KOPT-K1 (cell line): ENCODE measurements around the gene DENND1B.
"Not testable (repeated sequence)": the region's sequence is repeated elsewhere in the genome, so short reads cannot be mapped to it uniquely, and the experiment has no call there.

ENCODE experiments used
- H3K27ac ChIP-seq: fragments of 200-600 bp; sonication (generic); 2 replicates; pipeline ENCODE4 v1.5.1; 2016; ENCODE audit warnings: antibody characterized with exemption, mild to moderate bottlenecking, low read depth, low read length; ENCODE audit not compliant: poor library complexity, severe bottlenecking
- H3K36me3 ChIP-seq: fragments of 200-600 bp; sonication (generic); 2 replicates; pipeline ENCODE4 v1.5.1; 2017; ENCODE audit warnings: antibody characterized with exemption, mild to moderate bottlenecking, low read length, moderate library complexity; ENCODE audit not compliant: insufficient read depth
- H3K9me3 ChIP-seq: fragments of 200-600 bp; sonication (generic); 2 replicates; pipeline ENCODE4 v1.5.1; 2017; ENCODE audit warnings: antibody characterized with exemption, low read length, mild to moderate bottlenecking; ENCODE audit not compliant: insufficient read depth, poor library complexity, severe bottlenecking

Gene DENND1B

DNA sequence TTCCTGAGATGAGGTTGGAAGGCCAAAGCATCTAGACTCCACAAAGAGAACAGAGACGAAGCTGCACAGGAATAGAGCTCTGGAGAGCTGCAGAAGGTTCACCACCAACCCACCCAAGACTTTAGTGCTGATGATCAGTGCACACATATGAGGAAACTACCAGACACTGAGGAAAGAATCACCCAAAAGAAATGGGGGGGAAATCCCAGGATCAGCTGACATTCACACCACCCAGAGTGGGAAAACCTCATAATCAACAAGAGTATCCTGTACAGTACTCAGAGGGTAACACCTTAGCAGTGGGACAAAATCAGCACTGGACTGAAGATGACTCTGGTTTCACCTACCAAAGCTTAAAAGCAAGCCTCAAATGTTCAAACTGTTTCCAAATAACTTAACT lies 36.4 kb downstream of the DENND1B start:
- peaks cover 13% of the 10 kb centered on the region for H3K36me3 ChIP-seq
- peaks cover 12% of the 10 kb centered on the region for H3K9me3 ChIP-seq
- no peak overlapping the region for H3K27ac ChIP-seq

DNA sequence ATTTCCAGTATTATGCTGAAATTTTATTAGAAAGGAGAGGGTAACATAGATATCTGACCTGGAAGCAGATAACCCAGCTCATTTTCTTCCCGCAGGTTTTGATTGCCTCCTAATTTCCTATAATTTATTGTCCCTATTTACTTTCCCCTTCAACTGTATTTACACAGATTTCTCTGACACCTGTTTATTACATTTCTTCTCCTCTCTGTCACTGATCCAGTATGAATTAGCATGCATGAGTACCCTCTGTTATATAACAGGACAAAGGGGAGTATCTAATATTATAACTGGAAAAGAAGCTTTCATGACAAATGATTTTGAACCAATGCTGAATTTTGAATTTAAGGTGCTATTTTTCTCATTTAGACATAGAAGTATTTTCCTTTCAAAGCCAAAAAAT lies 37.4 kb downstream of the DENND1B start:
- H3K36me3 ChIP-seq, result peaks cover 17% of the 10 kb centered on the region
- H3K9me3 ChIP-seq, result peaks cover 12% of the 10 kb centered on the region
- no peak overlapping the region for H3K27ac ChIP-seq

DNA sequence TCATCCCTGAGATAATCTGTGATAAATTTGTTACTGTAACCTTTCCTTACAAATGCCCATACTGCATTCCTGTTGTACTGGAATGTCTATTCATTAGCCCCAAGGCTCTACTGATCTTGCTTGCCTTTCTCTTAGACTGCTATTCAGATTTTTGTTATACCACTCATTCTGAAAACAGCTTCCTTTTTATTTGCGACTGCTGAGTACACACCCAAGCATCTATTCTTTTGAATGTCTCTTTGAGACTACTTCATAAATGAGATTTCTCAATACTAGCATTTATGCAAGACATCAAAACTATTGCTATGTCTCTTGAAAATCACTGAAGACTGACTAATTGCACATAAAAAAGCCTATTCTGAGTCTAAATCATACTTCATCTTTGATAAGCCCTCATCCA lies 38.6 kb downstream of the DENND1B start:
- Histone ChIP-seq H3K36me3 (peaks cover 27% of the 10 kb centered on the region), H3K9me3 (peaks cover 12% of the 10 kb centered on the region), H3K27ac (no peak overlapping the region)

DNA sequence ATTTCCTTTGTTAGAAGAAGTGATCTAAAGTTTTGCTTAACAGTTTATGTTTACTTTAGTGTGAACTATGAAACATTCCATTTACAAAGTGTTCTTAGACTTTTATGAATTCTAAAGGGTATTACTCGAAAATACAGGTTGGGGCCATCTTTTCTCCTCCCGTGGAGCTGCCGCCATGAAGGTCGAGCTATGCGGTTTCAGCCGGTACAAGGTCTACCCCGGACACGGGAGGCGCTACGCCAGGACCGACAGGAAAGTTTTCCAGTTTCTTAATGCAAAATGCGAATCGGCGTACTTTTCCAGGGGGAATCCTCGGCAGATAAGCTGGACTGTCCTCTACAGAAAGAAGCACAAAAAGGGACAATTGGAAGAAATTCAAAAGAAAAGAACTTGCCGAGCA lies 39.8 kb downstream of the DENND1B start:
- Histone ChIP-seq H3K27ac (no peak overlapping the region), H3K9me3 (peaks cover 12% of the 10 kb centered on the region), H3K36me3 (peaks cover 27% of the 10 kb centered on the region)

DNA sequence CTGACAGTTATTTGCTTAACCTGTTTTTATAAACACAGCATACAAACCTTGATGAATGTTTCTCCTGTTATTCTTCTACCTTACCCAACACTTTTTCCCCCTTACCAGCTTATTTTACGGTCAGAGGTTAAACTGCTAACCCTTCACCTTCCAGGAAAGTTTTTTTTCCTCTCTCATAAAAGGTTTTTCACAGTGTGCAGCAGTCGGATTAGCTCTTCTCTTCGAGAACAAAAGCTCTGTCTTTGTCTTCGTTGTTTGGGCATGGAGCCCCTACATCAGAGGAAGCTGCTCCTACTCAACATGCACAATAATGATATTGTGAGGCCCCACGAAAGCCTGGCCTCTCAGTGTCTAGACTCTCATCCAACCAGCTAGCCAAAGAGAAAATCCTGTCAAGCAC lies 42.0 kb downstream of the DENND1B start:
- peaks cover 27% of the 10 kb centered on the region for H3K36me3 ChIP-seq
- no peak overlapping the region for H3K27ac ChIP-seq
- peaks cover 15% of the 10 kb centered on the region for H3K9me3 ChIP-seq

DNA sequence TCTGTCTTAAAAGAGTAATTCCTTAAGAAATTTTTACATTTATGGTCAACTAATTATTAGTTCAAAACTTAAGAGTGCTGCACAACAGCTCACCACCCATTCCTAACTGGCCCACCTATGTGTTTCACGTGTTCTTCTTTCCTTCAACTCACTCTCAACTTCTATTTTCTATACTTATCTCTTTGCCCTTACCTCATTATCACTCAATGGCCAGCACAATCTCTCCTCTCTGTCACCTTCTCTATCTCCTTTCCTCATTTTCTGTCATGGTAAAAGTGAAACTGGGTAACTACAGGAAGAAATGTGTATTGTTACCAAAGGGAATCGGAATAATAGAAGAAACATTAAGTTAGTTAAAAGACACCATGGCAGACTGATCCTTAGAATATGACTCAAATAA lies 43.1 kb downstream of the DENND1B start:
- Histone ChIP-seq H3K36me3 (peaks cover 27% of the 10 kb centered on the region), H3K27ac (no peak overlapping the region), H3K9me3 (peaks cover 24% of the 10 kb centered on the region)

DNA sequence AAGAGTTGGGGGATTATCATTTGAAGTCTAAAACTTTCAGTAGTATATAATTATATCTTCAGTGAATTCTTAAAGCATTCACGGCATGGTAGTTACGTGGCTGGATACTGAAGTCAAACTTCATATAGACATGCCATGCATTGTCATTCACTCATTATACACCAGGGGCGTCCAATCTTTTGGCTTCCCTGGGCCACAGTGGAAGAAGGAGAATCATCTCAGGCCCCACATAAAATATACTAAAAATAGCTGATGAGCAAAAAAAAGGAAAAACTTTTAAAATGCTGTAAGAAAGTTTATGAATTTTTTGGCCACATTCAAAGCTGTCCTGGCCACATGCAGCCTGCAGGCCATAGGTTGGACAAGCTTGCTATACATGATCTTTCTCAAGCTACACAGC lies 43.8 kb downstream of the DENND1B start:
- Histone ChIP-seq H3K36me3 (peaks cover 28% of the 10 kb centered on the region), H3K9me3 (peaks cover 31% of the 10 kb centered on the region), H3K27ac (no peak overlapping the region)

DNA sequence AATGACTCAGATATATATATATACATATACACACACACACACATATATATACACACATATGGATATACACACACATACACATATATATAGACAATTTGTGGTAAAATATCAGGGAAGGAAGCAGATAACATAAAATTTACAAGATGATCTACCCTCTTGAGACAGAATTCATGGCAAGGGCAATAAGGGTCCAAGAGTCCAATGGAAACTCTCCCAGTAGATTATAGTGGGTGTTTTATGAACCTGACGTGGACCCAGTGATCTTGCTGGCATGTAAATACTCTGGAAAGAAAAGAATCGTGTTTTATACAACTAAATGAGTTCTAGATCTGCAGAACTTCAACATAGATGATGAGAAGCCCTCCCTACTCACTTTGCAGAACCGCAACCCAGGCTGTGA lies 49.3 kb downstream of the DENND1B start:
- H3K9me3 ChIP-seq, result peaks cover 46% of the 10 kb centered on the region
- no peak overlapping the region for H3K27ac ChIP-seq
- peaks cover 22% of the 10 kb centered on the region for H3K36me3 ChIP-seq

DNA sequence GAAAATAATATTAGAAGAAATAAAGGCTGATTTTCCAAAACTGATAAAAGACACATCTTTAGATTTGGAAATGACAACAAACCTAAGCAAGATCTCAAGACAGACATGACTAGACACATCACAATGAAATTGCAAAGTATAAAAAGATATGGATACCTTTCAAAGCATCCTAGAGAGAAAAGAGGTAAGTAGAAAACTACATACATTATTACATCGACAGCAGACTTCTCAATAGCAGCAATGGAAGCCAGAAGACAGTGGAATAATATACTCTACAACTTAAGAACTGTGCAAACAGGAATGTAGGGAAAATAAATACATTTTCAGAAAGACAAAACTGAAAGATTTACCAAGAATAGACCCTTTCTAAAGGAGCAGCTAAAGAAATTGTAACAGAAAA lies 50.2 kb downstream of the DENND1B start:
- Histone ChIP-seq H3K36me3 (peaks cover 22% of the 10 kb centered on the region), H3K27ac (no peak overlapping the region), H3K9me3 (peaks cover 46% of the 10 kb centered on the region)

DNA sequence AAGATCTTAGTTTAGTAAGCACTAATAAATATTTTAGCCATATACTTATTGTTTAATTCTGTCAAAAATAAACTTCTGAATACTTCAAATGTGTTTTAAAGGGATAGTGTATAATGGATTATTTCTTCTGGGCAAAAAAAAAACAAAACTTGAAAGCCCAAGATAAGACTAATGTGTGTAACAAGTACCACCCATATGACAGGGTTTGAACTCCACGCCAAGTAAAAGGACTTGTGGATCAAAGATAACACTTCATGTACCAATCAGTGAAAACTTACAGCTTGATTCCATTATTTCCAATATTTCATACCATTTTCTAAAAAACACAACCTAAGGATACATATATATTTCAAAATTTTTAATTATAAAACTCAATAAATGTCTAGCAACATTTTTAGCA lies 59.5 kb downstream of the DENND1B start:
- H3K27ac ChIP-seq, result no peak overlapping the region
- no peaks in the 10 kb centered on the region for H3K9me3 ChIP-seq
- H3K36me3 ChIP-seq, result no peaks in the 10 kb centered on the region

DNA sequence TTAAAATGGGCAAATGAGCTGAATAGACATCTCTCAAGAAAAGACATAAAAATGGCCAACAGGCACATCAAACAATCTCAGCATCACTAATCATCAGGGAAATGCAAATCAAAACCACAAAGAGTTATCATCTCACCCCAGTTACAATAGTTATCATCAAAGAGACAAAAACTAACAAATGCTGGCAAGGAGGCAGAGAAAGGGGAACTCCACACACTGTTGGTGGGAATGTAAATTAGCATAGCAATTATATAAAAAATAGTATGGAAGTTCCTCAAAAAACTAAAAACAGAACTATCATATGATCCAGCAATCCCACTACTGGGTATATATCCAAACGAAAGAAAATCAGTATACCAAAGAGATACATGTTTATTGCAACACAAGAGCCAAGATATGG lies 68.7 kb downstream of the DENND1B start:
- Histone ChIP-seq H3K27ac (no peak overlapping the region), H3K36me3 (no peaks in the 10 kb centered on the region), H3K9me3 (peaks cover under 1% of the 10 kb centered on the region)

DNA sequence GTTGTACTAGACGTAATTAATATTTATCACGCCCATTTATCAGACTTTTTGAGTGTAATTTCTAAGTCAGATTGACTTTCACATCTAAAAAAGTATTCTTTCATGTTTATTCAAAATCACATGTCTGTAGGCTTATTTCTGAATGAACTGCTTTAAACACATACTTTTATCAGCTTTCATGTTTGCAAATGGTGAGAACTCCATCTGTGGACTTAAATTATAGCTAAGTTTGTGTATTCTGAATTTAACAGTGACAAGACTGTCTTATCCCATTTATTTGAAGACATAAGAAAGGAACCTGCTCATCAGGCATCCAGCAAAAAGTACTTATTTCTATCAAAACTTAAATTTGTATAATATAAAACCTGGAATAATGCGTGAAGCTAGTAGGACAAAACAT lies 69.3 kb downstream of the DENND1B start:
- H3K9me3 ChIP-seq, result peaks cover 7% of the 10 kb centered on the region
- H3K27ac ChIP-seq, result no peak overlapping the region
- 0 out of 2 replicates have a peak, but pooled peaks cover 6% of the 10 kb centered on the region for H3K36me3 ChIP-seq

DNA sequence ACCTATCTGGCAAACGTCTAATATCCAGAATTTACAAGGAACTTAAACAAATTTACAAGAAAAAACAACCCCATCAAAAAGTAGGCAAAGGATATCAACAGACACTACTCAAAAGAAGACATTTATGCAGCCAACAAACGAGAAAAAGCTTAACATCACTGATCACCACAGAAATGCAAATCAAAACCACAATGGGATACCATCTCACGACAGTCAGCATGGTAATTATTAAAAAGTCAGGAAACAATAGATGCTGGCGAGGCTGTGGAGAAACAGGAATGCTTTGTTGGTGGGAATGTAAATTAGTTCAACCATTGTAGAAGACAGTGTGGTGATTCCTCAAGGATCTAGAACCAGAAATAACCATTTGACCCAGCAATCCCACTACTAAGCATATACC lies 74.6 kb downstream of the DENND1B start:
- Histone ChIP-seq H3K36me3 (0 out of 2 replicates have a peak, but pooled peaks cover 10% of the 10 kb centered on the region), H3K9me3 (peaks cover 12% of the 10 kb centered on the region)
- H3K27ac ChIP-seq, result not testable (repeated sequence)

DNA sequence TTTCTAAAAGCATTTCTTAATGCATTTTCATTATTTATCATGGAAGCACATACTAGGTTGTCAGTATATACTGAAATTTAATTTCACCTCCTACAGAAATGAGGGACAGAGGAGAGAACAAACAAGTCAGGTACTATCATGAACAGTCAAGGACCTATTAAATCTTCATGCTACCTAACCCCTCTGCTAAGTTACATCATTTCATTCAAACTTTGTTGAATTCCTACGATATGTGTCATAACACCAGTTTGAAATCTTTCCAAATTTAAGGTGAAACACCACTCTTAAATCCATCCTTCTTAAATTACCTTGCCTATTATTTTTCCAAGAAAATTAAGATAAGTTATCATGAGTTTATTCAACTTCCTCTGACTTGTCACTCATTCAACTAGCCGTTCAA lies 78.9 kb downstream of the DENND1B start:
- H3K9me3 ChIP-seq, result peaks cover 9% of the 10 kb centered on the region
- 0 out of 2 replicates have a peak, but pooled peaks cover 8% of the 10 kb centered on the region for H3K36me3 ChIP-seq
- no peak overlapping the region for H3K27ac ChIP-seq

DNA sequence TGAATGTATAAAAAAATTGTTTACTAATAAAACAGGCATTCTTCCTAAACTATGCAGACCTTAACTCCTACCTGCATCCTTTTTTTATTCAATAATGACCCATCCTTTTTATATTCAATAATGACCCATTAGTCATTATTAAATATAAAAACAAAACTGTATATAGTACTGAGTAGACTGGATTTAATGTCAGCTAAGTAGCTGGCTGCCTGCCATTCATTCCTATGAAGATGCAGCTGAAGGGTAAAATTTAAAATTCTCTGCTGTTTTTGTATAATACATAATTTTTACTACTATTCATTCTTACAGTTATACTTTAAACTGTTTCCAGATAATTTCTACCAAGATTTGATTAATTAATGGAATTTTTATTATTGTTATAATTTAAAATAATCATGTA lies 79.3 kb downstream of the DENND1B start:
- H3K36me3 ChIP-seq, result 0 out of 2 replicates have a peak, but pooled peaks cover 4% of the 10 kb centered on the region
- no peak overlapping the region for H3K27ac ChIP-seq
- H3K9me3 ChIP-seq, result peaks cover 5% of the 10 kb centered on the region

DNA sequence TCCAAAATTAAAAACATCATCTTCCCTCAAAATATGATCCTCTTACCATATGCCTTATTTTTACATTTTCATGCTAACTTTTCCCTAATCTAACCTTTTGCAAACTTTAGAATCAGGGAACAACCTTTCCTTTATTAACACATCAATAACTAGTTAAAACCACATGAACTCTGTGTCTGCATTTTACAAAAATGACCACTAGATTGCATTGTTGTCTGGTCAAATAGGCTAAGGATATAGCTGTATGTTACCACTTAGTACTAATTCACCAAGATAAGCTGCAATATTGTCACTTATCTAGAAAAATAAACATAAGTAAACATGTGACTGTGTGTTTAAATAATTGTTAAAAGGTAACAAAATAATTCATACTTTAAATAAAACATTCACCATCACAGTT lies 82.3 kb downstream of the DENND1B start:
- no peak overlapping the region for H3K27ac ChIP-seq
- peaks cover 23% of the 10 kb centered on the region for H3K9me3 ChIP-seq
- H3K36me3 ChIP-seq, result peaks cover 25% of the 10 kb centered on the region

DNA sequence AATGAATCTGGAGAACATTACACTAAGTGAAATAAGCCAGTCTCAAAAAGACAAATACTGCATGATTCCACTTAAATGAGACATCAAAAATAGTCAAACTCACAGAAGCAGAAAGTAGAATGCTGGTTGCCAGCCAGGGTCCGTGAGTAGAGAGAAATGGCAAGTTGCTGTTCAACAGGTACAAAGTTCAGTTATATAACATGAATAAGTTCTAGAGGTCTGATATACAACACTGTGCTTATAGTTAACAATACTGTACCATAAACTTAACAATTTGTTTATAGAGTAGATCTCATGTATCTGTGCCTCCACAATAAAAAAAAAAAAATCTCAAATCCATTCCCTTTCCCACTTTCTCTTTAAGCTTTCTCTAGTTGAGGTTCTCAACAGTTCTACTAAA lies 83.5 kb downstream of the DENND1B start:
- no peak overlapping the region for H3K27ac ChIP-seq
- H3K9me3 ChIP-seq, result peaks cover 25% of the 10 kb centered on the region
- peaks cover 25% of the 10 kb centered on the region for H3K36me3 ChIP-seq
